Ramos (cell line): ENCODE data around the gene IAH1.

Experiments used
- in situ Hi-C: fragments of 300-500 bp; cut with MboI; formaldehyde crosslinking; loops from one replicate; pipeline ENCODE4 v1.14.3; 2022; ENCODE audit warnings: low sequenced_read_pairs; ENCODE audit not compliant: unreplicated experiment

Gene IAH1

DNA sequence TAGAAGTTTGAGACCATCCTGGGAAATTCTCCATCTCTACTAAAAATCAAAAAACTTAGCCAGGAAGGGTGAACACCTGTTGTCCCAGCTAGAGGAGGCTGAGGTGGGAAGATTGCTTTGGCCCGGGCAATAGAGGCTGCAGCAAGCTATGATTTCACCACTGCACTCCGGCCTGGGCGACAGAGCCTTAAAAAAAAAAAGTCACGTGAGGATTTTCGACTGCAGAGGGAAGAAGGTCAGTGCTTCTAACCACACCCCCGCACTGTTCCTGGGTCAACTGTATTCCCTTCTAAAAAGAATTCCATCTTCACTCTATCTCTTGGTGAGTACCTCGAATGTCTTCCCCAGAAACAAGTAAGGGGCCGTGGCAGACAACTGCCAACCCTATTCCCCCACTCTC, 49.9 kb downstream of the IAH1 start:
- in situ Hi-C loops: no loop called here

DNA sequence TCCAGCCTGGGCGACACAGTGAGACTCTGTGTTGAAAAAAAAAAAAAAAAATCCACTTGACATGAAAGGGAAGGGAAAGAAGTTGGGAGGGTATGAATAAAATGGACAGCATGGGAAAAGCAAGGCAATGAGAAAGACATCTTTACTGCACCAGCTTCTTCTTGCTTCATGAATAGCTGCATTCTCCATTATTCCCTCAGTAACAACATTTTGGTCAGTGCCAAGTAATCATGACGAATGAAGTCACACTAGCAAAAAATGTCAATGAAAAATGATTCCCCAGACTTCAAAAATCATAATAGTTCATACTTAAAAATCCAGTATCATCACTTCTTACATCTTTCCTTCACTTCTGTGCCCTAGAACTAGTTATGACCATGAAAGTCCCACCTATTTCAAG, 50.9 kb downstream of the IAH1 start:
- in situ Hi-C loops: no loop called here

DNA sequence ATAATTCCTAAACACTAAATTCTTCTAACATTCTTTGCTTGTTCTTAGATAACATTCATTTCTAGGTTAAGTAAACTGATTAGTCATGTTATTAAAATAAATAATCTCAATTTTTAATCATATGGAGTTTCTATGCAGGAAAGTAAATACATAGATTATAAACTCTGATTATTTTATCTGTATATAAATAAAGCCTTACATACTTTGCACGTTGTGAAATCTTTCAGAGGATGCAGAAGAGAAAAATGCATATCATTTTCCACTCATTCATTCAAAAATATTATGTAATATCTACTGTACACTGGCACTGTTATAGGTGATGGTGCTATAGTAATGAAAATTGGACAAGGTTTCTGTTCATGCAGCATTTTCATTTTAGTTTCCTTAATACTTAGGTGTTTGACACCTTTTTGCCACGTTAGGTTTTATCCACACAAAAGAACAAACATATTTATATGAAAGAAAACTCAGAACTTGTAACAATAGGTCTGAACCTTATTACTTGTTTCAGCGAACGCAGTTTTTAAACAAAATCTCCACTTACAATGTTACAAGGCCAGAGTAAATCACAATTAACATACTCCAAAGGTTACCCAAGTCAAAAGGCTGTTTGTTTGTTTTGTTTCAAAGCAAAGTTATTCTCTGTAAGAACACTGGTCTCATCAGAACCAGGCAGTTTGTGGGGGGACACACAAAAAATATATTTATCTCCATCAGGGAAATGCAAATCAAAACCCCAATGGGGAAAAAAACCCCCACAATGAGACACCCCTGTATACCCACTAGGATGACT, 53.8 kb downstream of the IAH1 start:
- in situ Hi-C loops: no loop called here

DNA sequence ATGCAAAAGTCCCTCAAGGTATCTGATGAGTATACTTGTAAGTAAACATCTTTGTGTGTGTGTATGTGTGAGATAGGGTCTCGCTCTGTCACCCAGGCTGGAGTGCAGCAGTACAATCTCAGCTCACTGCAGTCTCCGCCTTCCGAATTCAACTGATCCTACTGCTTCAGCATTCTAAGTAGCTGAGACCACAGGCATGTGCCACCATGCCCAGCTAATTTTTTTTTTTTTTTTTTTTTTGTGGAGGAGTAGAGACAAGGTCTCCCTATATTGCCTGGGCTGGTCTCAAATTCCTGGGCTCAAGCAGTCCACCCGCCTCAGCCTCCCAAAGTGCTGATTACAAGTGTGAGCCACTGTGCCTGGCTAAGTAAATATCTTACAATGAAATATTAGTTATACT, 58.1 kb downstream of the IAH1 start:
- in situ Hi-C loops: no loop called here

DNA sequence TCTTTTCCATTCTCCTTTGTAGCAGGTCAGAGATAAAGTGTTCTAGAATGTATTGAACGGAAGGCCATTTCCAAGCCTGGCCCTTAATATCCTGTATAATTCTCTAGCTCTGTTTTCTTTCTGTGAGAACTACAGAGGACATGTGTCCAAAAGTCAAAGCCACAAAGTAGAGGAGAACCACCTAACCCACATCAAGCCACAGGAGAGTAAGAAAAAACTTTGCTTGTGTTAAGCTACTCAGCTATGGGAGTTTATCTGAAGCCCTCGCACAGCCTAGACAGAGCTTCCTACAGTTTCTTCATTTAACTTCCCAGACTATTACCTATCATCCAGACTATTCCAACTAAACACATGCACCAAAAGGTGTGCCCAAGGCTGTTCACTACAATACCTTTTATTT, 59.3 kb downstream of the IAH1 start:
- in situ Hi-C loops: no loop called here

DNA sequence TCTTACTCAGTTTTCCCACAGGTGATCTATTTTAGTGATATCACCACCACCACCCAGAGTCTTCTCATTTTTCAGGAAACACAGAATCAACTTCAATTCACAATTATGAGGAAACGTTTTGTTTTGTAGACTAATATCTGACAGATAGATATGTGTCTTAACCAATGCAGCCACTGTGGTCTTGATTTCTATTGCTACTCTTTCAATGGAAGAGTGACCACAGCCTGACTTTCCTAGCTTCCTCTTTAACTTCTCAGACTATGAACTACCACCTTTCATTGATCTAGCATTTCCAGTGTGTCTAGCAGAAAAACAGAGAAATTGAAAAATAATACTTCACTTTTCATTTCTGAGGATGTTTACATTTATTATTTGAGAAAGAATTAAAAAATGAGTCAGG, 60.8 kb downstream of the IAH1 start:
- in situ Hi-C loops: no loop called here

DNA sequence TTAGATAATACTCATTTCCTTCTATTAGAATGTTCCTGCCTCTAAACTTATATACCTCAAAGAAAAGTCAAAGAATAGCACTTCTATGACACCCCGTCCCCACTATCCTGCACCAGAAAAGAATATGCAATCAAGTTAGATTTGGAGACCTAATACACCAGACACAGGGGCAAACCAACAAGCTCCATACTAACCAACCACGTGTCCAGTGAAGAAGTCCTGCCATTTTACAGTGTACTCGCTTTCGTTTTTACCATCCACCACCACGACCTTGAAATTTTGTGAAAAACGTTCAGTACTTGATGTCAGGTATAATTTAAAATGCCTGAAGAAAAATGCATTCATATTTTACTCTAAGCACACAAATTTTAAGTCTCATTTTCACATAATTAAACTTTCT, 62.2 kb downstream of the IAH1 start:
- in situ Hi-C loops: no loop called here

DNA sequence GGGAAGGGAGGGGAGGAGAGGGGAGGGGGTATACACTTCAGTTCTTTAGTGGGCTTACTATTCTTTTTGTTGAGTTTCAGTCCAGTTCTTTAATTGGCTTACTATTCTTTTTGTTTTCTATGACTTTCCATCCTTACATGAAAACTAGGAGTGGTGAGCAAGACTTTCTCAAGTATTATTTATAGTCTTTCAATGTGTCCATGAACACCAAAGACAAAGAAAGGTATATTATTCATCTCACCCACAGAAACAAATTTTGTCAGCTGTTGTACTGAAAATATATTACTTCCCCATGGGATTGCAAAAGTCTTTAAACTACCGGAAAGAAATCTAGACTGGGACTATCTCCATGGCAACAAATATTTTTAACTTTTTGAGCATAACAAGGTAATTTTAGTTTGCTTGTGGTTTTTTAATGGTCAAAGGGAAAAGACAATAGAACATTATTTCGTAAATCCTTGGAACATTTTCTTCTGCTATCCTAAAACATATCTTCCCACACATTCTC, 63.7 kb downstream of the IAH1 start:
- in situ Hi-C loops: no loop called here
